GM19035 (cell line): ENCODE results near the gene SORCS2.

Source experiments
- ATAC-seq: cut with Tn5 transposase; IDR thresholded peaks from one replicate; pipeline ENCODE4 v1.9.1; 2021; ENCODE audit not compliant: unreplicated experiment

Gene SORCS2

DNA sequence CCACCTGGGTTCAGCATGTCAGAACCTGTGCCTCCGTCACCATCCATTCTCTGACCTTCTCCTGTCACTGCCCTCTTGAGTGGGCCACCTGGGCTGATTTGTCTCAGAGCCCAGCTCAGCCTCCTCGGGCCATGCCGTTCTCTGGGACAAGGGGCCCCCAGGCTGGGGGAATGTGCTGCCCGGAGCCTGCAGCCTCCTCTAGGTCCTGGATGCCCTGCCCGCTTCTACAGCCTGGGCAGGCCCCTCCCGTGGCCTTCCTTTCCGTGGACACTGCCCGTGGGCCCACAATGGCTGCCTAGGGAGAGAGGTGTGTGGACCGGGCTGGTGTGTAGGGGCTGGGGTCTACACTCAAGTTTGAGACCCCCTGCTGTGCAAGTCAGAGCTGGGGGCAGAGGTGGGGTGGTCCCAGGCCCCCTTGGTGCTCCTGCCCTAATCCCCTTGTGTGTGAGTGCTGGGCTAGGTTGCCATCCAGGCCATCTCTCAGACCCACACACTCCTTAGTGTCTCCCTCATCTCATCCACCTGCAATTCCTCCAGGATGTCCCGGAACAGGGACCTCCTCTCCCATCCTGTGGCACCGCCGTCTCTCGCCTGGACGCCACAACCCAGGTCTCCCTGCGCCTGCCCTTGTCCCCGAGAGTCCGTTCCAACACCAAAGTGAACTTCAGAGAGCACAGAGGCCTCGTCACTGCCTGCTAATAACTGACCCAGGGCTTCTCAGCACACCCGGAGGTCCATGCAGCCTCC lies 230.0 kb downstream of the SORCS2 start:
- no peak for ATAC-seq

DNA sequence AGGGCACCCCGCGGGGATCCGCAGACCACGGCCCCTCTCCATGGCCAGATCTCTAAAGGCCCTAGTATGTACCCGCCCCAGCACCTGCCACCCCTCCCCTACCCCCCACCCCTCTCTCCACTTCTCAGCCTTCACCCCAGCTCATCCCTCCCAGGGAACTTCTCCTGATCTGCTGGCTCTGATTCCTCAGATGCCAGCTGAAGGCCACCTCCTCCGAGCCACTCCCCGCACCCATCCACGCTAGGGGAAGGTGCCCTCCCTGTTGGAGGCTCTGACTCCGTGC lies 230.5 kb downstream of the SORCS2 start:
- no peak for ATAC-seq

- ATAC-seq = no peak
Observed at GRCh38 chr4:7423391-7423790, 231.1 kb downstream of the SORCS2 start.

DNA sequence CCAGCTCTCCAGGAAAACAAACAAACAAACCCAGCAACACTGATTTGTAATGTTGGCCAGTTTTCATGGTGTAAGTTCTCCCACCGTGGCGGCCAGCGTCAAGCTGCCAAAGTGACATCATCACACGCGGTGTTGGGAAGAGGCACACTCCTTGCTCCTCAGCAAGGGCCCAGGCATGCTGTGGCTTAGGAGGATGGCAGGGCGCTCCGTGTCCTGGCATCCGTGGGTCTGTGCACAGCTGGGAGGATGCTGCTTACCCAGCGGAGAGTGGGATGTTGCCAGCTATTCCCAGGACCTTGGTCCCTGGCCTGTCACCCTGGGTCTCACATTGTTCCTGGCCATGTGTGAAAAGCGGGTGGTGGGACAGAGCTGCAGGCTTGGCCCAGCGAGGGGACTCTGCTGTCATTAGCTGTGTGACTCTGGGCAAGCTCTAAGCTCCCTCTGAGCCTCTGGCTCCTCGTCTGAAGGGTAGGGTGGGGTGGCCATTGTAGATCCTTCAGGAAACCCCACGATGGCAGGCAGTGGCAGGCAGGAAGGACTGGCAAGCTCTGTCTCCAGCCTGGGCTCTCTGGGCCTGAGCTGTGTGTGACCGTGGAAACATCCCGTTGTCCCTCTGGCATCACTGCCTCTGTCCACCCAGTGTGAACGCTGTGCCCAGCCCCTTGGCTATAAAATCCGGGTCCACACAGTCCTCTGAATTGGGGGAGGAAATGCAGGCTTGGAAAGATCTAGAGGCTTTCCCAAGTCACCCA lies 231.6 kb downstream of the SORCS2 start:
- ATAC-seq = no peak

GRCh38 chr4:7424553-7425111 lies 232.3 kb downstream of the SORCS2 start:
- no peak for ATAC-seq

GRCh38 chr4:7425124-7425523 lies 232.8 kb downstream of the SORCS2 start:
- ATAC-seq = no peak

- ATAC-seq = no peak
Observed at GRCh38 chr4:7425591-7426468, 233.5 kb downstream of the SORCS2 start.

GRCh38 chr4:7426525-7427171 lies 234.3 kb downstream of the SORCS2 start:
- ATAC-seq = no peak

DNA sequence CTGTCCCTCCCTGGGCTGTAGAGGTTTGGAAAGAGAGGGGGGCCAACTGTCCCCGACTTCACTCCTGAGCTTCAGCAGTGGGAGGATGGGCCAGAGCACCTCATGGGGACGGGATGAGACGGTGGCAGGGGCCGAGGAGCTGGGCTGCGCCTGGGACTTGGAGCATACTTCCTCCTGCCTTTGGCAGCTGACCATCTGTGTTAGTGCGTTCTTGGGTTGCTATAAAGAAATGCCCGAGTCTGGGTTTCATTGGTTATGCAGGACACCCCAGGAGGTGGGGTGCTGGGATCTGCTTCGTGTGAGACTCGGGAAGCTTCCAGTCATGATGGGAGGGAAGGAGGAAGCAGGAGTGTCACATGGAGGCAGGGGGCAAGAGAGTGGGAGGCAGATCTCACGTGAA lies 235.0 kb downstream of the SORCS2 start:
- ATAC-seq = no peak

DNA sequence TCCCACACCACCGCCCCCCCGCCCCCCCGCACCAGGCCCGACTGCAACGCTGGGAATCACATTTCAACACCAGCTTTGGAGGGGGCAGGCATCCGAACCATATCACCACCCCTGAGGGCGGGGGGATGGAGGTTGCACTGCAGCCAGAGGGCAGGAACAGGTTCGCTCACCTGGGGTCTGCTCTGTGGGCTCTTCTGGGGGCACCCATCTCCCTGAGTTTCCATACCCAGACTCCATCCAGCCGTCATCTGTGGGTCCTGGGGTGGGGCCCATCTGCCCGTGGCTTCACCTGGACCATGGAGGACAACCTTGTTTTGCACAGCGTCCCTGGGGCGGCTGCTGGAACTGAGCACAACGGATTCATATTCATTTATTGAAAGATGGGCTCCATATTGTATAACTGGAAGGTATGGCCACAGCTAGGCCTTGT lies 235.5 kb downstream of the SORCS2 start:
- no peak for ATAC-seq

GRCh38 chr4:7428261-7429068 lies 236.1 kb downstream of the SORCS2 start:
- no peak for ATAC-seq

- no peak for ATAC-seq
Observed at GRCh38 chr4:7429069-7429416, 236.7 kb downstream of the SORCS2 start.

DNA sequence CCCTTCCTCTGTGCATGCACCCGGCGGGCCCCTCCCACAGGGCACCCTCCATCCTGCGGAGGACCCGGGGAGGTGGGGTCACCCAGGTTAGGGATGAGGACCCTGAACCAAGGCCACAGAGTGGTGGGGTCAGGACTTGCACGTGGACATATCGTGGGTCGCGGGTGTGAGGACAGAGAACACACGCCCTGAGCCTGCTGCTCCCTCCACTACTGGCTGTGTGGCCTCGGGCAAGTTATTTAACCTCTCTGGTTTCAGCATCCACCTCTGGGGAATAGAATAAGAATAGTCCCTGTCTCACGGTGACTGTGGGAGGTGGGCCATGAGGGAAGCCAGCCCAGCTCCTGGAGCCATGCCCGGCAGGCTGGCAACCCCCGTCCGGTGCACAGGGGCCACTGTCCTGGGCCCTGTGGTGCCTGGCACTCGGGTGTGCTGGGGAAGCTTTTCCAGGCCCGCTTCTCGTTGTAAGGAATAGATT lies 237.3 kb downstream of the SORCS2 start:
- no peak for ATAC-seq

DNA sequence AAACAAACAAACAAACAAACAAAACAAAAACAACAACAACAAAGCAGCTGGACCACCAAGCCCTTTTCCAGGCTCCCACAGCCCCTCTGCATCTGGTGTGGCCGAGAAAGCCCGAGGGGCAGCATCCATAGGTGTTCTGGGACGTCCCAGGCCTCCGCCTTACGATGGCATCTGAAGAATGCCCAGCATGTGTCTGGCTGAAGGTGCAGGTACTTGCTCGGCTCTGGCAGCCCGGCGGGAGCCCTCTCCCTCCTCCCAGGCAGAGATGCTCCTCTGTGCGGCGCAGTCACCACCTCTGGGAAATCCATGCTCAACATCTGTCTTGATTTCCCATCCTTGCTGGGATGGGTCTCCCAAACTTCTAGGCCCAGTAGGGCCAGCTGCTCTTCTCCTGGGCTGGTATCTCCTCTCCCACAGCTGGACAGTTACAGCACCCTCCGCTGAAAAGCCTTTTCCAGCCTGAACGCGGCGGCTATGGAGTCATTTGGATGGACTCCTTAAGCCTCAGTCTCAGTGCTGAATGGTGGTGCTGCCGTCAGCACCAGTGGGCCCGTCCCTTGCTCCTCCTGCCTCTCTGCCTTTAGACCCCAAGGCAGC lies 238.1 kb downstream of the SORCS2 start:
- no peak for ATAC-seq

DNA sequence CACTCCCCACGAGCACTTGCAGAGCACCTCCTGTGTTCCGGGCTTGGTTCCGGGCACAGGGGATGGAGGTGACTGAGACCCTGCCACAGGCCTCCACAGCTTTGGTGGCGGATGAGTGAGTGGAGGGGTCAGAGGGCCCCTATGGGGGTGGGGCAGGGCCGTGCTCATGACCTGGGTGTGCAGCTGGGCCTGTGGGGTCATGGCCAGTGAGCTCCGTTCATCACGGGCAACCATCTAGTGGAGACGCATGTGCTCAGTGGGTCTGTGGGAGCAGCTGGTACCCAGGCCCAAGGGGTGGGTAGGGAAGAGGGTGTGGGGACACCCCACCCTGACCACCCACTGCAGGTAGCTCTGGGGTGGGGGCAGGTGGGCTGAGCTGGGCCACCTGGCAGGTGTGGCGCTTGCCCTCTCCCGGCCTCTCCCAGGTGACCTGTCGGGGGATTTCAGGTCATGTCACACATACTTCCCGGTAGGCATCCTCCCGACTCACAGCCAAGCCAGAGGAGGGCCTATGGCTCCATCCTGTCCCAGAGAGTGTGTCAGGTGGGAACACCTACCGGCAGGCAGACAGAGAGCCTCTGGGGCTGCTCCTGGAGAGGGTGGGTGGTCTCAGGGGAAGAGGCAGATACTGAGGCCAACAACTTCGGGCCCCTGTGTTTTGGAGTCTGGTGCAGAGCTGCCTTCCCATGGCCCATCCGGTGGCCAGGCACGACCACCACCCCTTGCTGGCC lies 238.8 kb downstream of the SORCS2 start:
- ATAC-seq = no peak

DNA sequence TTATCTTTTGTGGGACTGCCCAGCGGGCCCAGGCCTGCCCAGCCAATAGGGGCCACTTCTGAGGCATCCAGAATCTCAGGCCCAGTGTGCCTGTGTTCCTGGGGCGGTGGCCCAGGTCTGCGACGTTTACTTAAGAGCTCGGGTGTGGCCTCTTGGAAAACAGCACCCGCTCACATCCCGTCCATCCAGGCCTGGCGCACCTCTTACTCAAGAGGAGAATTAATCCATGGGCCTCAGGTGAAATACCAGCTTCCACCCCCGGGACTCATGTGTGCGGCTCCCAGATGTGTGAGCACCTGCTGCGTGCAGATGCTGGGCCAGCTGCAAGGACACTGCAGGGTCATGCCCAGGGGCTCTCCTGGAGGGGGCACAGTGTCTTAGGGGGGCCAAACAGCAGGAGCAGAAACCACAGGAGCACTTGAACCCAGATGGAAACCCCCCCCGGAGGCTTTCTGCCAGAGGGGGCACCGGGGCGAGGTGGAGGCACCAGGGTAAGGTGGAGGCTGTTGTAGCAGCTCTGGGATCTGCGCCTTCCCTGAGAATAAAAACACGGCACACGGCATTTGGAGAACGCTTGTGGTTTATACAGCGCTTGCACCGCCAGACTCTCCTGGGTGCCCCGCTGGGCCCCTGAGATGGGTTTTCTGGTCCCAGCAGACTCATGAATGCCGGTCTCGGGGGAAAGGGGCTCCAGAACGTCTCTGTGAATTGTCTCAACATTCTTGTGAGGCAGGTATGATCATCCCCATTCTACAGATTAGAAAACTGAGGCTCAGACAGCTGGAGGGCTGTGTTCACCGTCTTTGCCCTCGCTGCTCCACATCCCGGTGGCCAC lies 239.6 kb downstream of the SORCS2 start:
- ATAC-seq = no peak

DNA sequence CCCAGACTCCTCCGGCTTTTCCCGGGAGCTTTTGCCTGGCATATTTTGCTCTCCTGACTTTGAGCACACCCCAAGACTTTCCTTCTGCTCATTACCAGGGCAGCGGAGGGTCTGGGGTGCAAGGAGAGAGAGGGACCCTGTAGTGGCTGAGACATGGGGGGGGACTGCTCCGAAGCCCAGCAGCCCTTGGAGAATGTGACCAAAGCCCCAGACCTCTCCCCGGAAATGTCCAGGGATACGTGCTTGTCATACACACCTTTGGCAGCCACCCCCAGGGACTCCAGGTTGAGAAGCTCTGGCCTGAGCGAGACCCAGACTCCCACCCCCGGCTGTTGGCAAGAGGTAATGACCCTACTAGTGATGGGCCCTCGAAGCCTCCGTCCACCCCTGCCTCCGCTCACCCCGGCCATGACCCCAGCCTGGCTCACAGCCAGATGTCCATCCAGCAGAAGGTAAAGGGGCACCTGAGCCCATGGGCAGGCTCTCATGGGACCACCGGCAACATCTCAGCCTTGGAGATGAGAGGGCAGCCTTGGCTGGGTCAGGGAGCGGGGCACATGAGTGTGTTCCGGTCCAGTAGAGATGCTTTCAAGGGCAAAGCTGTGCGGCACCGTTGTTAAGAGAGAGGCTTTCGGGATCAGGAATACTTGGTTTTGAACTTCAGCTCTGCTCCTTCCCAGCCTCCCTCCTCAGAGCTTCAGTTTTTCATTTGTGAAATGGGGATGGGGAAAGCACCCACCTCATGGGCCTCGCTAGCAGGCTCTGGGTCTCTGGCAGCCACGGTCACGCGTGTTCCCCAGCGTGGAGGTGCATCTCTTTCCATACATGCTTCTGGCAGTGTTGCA lies 240.4 kb downstream of the SORCS2 start:
- ATAC-seq = no peak
